Activated T-cell treated with anti-CD3 and anti-CD28 coated beads, Interleukin-2, amount 50 U/mL, for 4 hours (primary cell): ENCODE results near the gene MIEF2. TPM values are rescaled to one million over a fixed set of nuclear protein-coding genes. Genes with fewer than 3 reads are reported as not detected.
A peak's percentile ranks its signal among the peaks of the same experiment; 100 is the strongest.

Source experiments
- ATAC-seq, 2 donors: fragments of 200-7000 bp; cut with Tn5 transposase; one replicate each; pipeline ENCODE4 v1.10.0; 2021
- DNase-seq: peaks from one replicate; pipeline ENCODE4 v3.0.0-alpha.2; 2020
- H3K27me3 Mint-ChIP-seq: one replicate; pipeline ENCODE4 v1.8.0; 2021; ENCODE audit warnings: low read depth, mixed read lengths
- H3K36me3 Mint-ChIP-seq: one replicate; pipeline ENCODE4 v1.8.0; 2022; ENCODE audit warnings: mixed read lengths; ENCODE audit not compliant: insufficient read depth
- H3K4me1 Mint-ChIP-seq: one replicate; pipeline ENCODE4 v1.8.0; 2021; ENCODE audit warnings: low read depth, mixed read lengths
- H3K4me3 Mint-ChIP-seq: one replicate; pipeline ENCODE4 v1.8.0; 2021; ENCODE audit warnings: mild to moderate bottlenecking, moderate library complexity, mixed read lengths
- H3K9me3 Mint-ChIP-seq: one replicate; pipeline ENCODE4 v1.8.0; 2021; ENCODE audit warnings: mixed read lengths
- total RNA-seq, 3 donors: library from RNA; stranded (reverse); gene quantifications; one replicate each; pipeline ENCODE4 v1.2.1, GENCODE V29; 2021

Gene MIEF2
- total RNA-seq, 3 donors from 2014 or later, result 1.5 to 3.0 (median 2.1) TPM

GRCh38 chr17:18257268-18257981 is 3.0 kb upstream of the MIEF2 start:
- no peak for ATAC-seq
- no peaks in the 10 kb centered on the region for H3K27me3 Mint-ChIP-seq

GRCh38 chr17:18257982-18258355 is 2.5 kb upstream of the MIEF2 start:
- Mint-ChIP-seq H3K36me3 (no peaks in the 10 kb centered on the region), H3K4me3 (peak overlapping the region; percentile 96), H3K27me3 (no peaks in the 10 kb centered on the region), H3K9me3 (no peaks in the 10 kb centered on the region), H3K4me1 (peaks cover 39% of the 10 kb centered on the region)
- peak; percentile 44 for ATAC-seq
- peak; percentile 29 for DNase-seq

More at GRCh38 chr17:18257268-18257981, 3.0 kb upstream of the MIEF2 start:
- Mint-ChIP-seq H3K9me3 (no peaks in the 10 kb centered on the region), H3K4me1 (peaks cover 39% of the 10 kb centered on the region), H3K4me3 (peak overlapping the region; percentile 96), H3K36me3 (no peaks in the 10 kb centered on the region)
- DNase-seq, result no peak

- H3K4me3 Mint-ChIP-seq, result peak within 1 kb of the TSS; percentile 96
- DNase-seq (peak; percentile 47), ATAC-seq (peak; percentile 50 to 56)
- no peaks in the 10 kb centered on the region for H3K27me3 Mint-ChIP-seq
- H3K9me3 Mint-ChIP-seq, result no peaks in the 10 kb centered on the region
- peaks cover 39% of the 10 kb centered on the region for H3K4me1 Mint-ChIP-seq
- no peaks in the 10 kb centered on the region for H3K36me3 Mint-ChIP-seq
These were observed 2.0 kb upstream of the MIEF2 start, which contains the start of gene FLII for GRCh38 chr17:18258356-18259038. Gene FLII, minus strand, starts transcription at chr17:18258738. Its CDS starts 48 bp downstream, at chr17:18258690.

GRCh38 chr17:18259621-18260331 is 686 bp upstream of the MIEF2 start:
- no peaks in the 10 kb centered on the region for H3K9me3 Mint-ChIP-seq
- ATAC-seq (no peak), DNase-seq (no peak)
- H3K27me3 Mint-ChIP-seq, result no peaks in the 10 kb centered on the region
- peak overlapping the region; percentile 78 for H3K4me3 Mint-ChIP-seq
- no peaks in the 10 kb centered on the region for H3K36me3 Mint-ChIP-seq
- peaks cover 39% of the 10 kb centered on the region for H3K4me1 Mint-ChIP-seq

GRCh38 chr17:18261146-18261515 is 669 bp downstream of the MIEF2 start:
- H3K9me3 Mint-ChIP-seq, result no peaks in the 10 kb centered on the region
- no peaks in the 10 kb centered on the region for H3K36me3 Mint-ChIP-seq
- DNase-seq, result no peak
- ATAC-seq, result peak in 1 of 2 donors; percentile 15
- peaks cover 34% of the 10 kb centered on the region for H3K4me1 Mint-ChIP-seq
- peak overlapping the region; percentile 78 for H3K4me3 Mint-ChIP-seq
- H3K27me3 Mint-ChIP-seq, result no peaks in the 10 kb centered on the region

- Mint-ChIP-seq H3K4me1 (peaks cover 31% of the 10 kb centered on the region), H3K9me3 (no peaks in the 10 kb centered on the region), H3K4me3 (peak overlapping the region; percentile 78), H3K27me3 (no peaks in the 10 kb centered on the region), H3K36me3 (no peaks in the 10 kb centered on the region)
- no peak for DNase-seq
- ATAC-seq, result no peak
These were observed 1.2 kb downstream of the MIEF2 start for GRCh38 chr17:18261659-18262058.

GRCh38 chr17:18262111-18262510 is 1.6 kb downstream of the MIEF2 start:
- DNase-seq (no peak), ATAC-seq (no peak)
- Mint-ChIP-seq H3K27me3 (no peaks in the 10 kb centered on the region), H3K36me3 (no peaks in the 10 kb centered on the region), H3K4me3 (peak overlapping the region; percentile 78), H3K9me3 (no peaks in the 10 kb centered on the region), H3K4me1 (peaks cover 27% of the 10 kb centered on the region)

GRCh38 chr17:18262641-18263040 is 2.2 kb downstream of the MIEF2 start:
- DNase-seq (no peak), ATAC-seq (no peak)
- Mint-ChIP-seq H3K4me1 (peaks cover 24% of the 10 kb centered on the region), H3K27me3 (no peaks in the 10 kb centered on the region), H3K4me3 (no peak overlapping the region), H3K9me3 (no peaks in the 10 kb centered on the region), H3K36me3 (no peaks in the 10 kb centered on the region)

- Mint-ChIP-seq H3K27me3 (no peaks in the 10 kb centered on the region), H3K4me3 (no peak overlapping the region), H3K4me1 (peaks cover 22% of the 10 kb centered on the region), H3K9me3 (no peaks in the 10 kb centered on the region), H3K36me3 (no peaks in the 10 kb centered on the region)
- no peak for DNase-seq
- ATAC-seq, result no peak
These were observed 3.6 kb downstream of the MIEF2 start for GRCh38 chr17:18263885-18264682.

- DNase-seq (no peak), ATAC-seq (peak in 1 of 2 donors; percentile 21)
- Mint-ChIP-seq H3K9me3 (no peaks in the 10 kb centered on the region), H3K27me3 (no peaks in the 10 kb centered on the region), H3K4me3 (no peak overlapping the region), H3K36me3 (no peaks in the 10 kb centered on the region), H3K4me1 (peaks cover 4% of the 10 kb centered on the region)
These were observed 6.9 kb downstream of the MIEF2 start for GRCh38 chr17:18267366-18267765.

GRCh38 chr17:18267927-18268711 is 7.7 kb downstream of the MIEF2 start:
- DNase-seq (no peak), ATAC-seq (peak; percentile 15 to 25)
- Mint-ChIP-seq H3K9me3 (no peaks in the 10 kb centered on the region), H3K4me3 (no peak overlapping the region), H3K36me3 (peaks cover 3% of the 10 kb centered on the region), H3K4me1 (peaks cover 4% of the 10 kb centered on the region), H3K27me3 (no peaks in the 10 kb centered on the region)

GRCh38 chr17:18270046-18270931 is 9.8 kb downstream of the MIEF2 start:
- H3K4me3 Mint-ChIP-seq, result no peak overlapping the region
- DNase-seq, result no peak

GRCh38 chr17:18277076-18277475 is 16.6 kb downstream of the MIEF2 start:
- Mint-ChIP-seq H3K27me3 (no peaks in the 10 kb centered on the region), H3K9me3 (no peaks in the 10 kb centered on the region), H3K4me3 (no peak overlapping the region), H3K36me3 (peaks cover 13% of the 10 kb centered on the region), H3K4me1 (no peaks in the 10 kb centered on the region)
- ATAC-seq (no peak), DNase-seq (no peak)

More at GRCh38 chr17:18270046-18270931, 9.8 kb downstream of the MIEF2 start:
- Mint-ChIP-seq H3K9me3 (no peaks in the 10 kb centered on the region), H3K27me3 (no peaks in the 10 kb centered on the region), H3K36me3 (peaks cover 3% of the 10 kb centered on the region), H3K4me1 (peaks cover 4% of the 10 kb centered on the region)
- no peak for ATAC-seq
